GM21447 (cell line): Measurements from ENCODE around the gene MYL6.
"Not testable (repeated sequence)": the region's sequence is repeated elsewhere in the genome, so short reads cannot be mapped to it uniquely, and the experiment has no call there.

Source experiments
- ATAC-seq: cut with Tn5 transposase; IDR thresholded peaks from one replicate; pipeline ENCODE4 v1.9.1; 2021; ENCODE audit not compliant: unreplicated experiment

The MYL6 gene

DNA sequence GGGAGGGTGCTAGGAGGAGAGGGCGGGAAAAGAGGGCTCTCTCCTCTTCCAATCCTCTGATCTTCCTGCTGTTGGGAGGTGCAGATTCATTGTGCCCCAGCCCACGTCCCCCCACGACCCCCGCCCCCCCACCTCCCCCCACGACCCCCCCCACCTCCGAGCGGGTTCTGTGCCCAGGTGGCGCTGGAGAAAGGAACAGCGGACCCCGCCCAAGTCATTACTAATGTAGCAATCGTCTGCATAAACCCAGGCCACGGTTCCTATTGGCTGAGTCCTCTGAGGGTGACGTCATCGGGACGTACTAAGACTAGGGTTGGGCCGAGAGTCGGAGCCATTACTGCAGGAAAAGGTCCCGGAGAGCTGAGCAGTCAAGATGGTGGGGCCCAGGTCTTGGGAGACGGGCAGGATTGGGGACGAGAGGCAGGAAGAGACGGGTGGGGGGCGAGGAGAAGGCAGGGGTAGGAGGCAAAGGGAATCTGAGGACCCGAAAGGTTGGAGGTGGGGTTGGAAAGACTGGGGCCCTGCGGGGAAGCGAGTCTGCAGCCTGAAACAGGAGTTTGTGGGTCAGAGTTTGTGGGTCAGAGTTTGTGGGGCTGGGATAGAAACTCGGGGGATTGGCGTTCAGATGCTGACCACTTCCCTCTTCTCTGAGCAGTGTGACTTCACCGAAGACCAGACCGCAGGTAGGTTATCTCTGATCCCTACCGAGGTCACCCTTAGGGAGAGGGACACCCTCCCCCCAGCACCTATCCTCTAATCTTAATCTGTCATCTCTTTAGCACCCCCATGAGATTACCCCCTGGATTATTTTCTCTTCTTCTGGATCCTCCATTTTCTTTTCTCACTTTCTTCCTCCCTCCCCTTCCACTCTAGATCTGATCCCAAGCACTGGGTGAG lies at the start of gene MYL6:
Gene MYL6 (plus strand): TSS at position 331 of the 897 bp plus-strand sequence. CDS start 43 bp downstream, at position 374.
- ATAC-seq = peak; percentile 81

DNA sequence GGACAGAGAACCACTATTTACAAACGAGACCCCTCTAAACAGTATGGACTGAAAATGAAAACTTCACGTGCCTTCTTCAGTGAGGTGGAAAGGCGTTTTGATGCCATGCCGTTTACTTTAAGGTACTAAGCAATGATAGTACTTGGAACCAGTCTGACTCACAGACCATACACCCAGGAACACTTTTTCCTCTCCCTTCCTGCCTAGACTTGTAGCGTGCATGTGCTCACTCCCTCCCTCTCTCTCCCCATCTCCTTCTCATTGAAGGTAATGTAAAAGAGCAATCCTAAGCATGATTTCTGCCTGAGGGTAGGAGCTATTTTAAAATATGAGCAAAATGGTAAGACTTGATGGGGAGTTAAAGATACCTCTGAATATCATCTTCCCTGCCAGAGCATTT lies 47.6 kb upstream of the MYL6 start:
- no peak for ATAC-seq

DNA sequence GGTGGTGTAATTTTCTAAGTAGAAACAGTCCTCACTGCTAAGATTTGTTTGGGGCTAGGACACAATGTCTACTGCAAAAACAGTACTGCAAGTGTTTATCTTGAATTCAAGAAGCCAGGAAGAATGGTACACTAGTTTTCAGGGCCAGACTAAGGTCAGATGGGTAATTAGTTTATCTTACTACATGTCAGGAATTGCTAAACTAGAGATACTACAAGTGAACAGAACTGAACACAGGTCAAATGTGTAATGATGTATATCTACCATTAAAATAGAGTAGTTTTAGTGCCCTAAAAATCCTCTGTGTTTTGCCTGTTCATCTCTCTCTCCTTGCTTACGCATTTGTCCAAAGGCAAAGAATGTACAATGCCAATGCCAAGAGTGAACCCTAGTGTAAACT lies 44.1 kb upstream of the MYL6 start:
- ATAC-seq = no peak

DNA sequence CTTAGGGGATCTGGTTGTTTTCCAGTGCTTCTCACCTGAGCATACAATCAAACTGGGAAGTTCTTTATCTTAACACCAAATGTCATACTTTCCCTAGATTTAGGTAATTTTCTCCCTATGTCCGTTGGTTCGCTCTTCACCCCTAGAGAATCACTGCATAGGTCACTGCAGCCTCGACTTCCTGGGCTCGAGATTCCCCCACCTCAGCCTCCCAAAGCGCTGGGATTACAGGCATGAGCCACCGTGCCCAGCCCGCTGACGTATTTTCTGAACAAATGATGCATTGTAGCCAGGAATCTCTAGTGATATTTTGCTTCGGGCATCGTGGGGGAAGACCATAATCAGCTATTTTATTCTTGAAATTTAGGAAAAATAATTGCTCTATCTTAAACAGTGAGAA lies 42.8 kb upstream of the MYL6 start:
- no peak for ATAC-seq

DNA sequence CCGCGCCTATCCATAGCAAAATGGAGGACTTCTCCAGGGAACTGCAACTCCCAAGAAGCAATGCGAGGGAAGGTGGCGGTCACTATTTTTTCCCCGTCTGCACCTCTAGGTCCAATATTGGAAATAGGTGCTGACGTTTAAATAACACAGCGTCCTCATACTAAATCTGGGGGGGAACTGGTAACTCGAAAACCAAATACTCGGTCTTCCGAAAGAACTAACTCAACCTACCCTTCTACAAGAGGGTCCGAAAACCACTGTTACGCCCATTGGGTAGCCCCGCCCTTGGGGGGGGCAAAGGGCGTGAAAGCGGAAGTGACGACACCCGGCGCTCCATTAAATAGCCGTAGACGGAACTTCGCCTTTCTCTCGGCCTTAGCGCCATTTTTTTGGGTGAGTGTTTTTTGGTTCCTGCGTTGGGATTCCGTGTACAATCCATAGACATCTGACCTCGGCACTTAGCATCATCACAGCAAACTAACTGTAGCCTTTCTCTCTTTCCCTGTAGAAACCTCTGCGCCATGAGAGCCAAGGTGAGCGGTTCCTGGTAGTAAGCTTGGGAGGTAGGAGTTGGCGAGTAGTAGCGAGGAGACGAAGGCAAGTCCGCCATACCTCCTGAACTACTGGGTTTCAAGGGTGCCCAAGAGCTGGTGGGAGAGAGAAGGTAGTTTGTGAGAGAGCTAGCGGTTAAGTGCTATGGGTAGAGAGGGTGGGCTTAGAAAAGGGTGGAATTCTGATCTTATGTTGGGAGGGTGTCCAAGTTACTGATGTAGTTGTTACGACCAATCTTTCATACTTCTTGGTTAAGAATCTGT lies 41.7 kb upstream of the MYL6 start, which contains the start of gene RPL41:
Gene RPL41 (plus strand): TSS at position 367 of the 815 bp plus-strand sequence.
- peak; percentile 44 for ATAC-seq

DNA sequence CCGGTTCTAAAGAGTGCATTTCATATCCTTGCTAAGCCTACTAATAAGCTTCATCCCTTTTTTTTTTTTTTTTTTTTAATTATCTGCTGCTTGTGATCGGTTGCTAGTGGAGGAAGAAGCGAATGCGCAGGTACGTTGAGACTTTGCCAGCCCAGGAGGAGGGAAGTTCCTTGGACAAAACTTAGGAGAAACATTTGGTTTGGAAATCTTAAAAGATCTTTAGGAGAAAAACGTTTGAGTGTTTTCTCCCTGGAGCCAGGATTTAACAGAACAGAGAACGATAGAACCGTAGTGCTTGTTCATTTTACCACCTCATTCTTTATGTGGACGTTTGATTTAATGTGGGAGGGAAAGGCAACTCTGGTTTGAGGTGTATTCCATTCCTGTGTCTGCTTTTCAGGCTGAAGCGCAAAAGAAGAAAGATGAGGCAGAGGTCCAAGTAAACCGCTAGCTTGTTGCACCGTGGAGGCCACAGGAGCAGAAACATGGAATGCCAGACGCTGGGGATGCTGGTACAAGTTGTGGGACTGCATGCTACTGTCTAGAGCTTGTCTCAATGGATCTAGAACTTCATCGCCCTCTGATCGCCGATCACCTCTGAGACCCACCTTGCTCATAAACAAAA lies 41.0 kb upstream of the MYL6 start:
- ATAC-seq = not testable (repeated sequence)

DNA sequence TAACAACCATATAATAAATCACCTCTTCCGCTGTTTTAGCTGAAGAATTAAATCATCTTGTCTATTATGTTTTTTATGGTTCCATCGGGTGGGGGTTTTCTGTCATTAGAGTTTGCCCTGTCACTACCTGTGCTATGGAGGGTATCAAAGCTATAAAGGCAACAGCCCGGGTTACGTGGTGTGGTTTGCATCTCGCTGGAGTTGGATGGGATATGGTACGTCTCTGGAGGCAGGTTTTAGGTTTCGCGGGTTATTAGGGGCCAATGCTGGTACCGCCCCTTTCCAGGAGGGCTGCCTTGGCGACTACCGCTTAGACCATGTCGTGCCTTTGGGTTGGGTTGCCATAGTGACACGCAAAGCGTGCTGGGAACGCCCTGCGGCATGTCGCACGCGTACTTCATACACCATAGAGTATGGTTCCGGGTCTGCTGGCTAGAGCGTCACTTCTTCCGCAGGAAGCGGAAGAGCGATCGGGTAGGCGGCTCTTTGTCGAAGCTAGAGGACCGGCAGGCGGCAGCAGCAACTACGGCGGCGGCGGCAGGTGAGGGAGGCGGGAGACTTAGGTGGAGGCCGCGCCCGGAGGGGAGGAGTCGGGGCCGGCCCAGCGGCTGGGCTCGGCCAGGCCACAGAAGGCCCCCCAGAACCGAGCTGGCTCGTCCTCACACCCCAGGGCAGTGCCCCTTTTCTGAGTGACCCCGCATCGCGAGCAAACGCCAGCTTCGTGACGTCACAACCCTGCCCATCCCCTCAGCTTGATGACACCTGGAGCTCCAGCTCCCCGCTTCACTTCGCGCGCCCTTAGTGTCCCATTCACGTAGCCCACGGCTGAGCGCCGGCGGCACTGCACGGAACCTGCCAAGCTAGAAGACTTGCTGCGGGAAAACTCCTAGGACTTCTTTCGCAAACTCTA lies 40.1 kb upstream of the MYL6 start, which contains the start of gene ZC3H10:
Gene ZC3H10 (plus strand): TSS at position 489 of the 910 bp plus-strand sequence. CDS start 2,297 bp downstream, outside the sequence.
- ATAC-seq = peak; percentile 73

DNA sequence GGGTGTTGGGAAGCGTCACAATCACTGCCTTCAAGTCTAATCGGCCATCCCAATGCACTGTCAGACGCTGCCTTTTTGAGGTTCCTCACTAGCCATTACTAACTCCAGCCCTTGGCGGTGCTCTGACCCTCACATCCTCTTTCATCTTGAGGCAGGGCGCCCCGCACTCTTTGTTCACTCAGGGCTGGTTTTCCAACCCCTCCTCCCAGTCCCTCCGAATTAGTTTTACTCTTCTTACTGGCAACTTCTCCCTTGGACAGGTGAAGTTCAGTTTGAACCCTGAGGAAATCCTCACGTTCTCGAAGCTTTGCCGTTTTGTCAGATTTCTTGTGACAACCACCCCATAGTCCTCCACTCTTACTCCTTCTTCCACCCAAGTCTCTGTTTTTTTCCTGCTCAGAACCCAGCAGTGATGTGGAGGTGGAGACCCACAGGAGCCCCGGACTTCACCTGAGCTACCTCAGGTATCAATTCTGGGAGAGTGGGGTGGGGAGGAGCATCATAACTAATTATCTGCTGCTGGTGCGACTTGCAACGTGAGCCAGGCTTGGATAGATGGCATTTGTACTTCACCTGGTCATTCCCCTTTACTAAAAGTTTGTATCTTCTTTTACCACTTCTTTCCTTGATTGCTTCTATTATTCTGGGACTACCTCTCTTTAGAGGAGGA lies 39.3 kb upstream of the MYL6 start:
- no peak for ATAC-seq

DNA sequence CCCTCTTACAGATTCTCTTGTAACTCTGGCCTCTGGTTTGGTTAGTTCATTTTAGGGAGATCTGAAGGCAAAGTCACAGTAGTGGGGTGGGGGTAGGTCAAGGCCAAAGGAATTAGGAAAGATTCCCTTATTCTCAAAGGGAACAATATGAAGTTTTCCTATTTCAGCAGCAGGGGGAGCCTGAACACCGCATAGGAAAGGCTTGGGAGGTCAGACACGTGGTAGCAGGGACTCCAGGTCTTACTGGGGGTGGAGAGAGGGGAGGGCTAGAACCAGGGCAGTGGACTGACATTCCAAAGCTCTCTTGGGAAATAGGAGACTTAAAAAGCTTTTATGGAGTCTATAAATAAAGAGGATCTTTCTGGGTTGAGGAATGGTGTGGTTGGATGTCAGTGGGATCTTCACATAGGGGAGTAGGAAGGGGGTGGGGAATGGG lies 38.8 kb upstream of the MYL6 start:
- ATAC-seq = no peak

DNA sequence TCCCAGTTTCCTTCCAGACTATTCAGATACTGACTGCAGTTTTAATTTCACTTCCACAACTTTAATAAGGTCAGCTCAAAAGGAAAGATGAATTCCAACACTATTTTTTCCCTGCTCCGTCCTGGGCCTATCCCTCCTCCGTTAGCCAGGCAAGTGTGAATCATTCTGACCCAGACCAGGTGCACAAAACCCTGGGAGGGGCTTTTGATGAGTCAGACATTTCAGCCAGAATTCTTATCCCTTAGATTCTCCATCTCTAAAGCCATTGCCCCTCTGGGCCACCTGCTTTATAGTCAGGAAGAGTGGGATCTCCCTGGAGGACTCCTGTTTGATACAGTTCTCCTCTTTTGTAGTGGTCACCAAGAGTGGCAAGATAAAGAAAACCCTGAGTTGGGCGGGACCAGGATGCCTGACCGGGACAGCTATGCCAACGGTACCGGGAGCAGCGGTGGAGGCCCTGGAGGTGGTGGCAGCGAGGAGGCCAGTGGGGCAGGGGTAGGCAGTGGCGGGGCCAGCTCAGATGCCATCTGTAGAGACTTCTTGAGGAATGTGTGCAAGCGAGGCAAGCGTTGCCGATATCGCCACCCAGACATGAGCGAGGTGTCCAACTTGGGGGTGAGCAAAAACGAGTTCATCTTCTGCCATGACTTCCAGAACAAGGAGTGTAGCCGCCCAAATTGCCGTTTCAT lies 37.9 kb upstream of the MYL6 start:
- ATAC-seq = no peak

DNA sequence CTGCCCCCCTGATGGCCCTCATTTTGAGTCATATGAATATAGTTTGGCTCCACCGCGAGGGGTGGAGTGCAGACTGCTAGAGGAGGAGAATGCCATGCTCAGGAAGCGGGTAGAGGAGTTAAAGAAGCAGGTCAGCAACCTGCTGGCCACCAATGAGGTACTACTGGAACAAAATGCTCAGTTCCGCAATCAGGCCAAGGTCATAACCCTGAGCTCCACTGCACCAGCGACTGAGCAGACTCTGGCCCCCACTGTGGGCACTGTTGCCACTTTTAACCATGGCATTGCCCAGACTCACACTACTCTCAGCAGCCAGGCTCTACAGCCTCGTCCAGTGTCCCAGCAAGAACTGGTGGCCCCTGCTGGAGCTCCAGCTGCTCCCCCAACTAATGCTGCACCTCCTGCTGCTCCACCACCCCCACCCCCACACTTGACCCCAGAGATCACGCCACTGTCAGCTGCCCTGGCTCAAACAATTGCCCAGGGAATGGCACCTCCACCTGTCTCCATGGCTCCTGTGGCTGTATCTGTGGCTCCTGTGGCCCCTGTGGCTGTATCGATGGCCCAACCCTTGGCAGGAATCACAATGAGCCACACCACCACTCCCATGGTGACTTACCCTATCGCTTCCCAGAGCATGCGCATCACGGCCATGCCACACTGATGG lies 36.8 kb upstream of the MYL6 start:
- no peak for ATAC-seq

DNA sequence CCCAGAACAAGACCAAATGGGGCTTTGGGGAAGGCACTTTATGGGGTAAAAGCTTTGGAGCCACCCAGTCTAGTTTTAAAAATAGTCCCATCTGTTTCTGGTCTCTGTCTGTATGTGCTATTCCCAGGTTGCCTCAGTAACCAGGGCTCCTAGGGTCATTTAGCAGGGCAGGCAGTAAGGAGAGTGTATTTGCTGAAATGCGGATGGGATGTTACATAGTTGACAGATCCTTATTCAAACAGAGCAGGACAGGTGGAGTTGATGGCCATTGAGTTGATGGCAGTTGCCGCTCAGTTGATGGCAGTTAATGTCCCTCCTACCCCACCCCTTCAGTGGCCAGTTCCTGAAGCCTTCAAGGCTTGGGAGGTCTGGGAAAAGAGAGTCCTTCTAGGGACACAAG lies 35.5 kb upstream of the MYL6 start:
- no peak for ATAC-seq

DNA sequence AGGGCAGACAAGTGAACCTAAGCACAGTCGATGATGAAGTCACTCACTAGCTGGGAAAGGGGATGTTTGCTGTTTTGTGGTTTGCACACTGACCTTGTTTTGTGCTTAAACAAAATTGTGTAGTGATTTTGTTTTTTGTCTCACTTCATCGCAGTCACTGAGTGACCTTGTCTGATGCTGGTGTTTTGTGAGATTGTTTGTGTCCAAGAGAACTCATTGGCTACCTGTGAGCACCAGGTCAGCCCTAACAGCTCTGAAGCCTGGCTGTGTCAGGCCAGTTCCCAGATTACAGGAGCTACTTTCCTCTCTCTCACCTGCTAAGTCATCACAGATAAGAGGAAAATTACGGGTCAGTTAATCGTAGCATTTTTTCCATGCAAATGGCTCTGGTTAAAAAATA lies 34.0 kb upstream of the MYL6 start:
- ATAC-seq = no peak

DNA sequence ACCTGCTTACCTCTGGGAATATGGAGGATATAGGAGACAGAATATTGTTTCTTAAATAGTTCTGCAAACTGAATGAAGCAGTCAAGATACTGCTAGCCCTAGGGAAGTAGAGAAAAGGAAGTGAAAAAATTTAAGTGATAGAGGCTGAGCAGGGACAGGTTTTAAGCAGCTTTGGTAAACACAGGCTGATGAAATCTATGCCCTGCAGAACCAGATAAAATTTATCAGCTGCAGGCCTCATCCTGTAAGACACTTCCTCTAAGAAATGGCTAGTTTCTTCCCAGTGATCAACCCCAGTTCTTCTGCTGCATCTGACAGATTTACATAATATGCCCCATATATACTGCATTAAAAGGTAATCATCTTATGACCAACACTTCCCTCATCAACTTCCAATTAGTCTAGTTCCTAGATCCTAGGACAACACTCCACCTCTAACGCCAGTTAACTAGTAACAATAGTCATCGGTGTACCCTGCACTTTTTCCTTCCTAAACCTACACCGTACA lies 31.4 kb upstream of the MYL6 start:
- ATAC-seq = no peak

DNA sequence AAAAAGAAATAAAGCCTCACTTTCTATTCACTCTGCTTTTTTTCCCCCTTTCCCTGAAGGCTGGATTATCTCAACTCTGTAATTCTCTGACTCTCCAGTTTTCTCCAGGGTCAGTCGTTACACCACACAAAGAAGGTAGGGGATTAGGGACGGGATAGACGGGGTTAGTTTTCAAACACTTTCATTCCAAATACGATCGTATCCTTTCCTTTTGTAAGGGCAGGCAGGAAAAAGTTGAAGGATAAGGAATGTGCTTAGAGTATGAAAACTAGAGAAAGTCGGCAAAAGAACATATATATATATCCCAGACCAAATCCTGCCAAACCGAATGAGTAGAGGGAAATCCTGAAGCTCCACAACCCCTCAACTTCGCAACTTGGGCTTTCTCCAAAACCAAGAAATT lies 30.7 kb upstream of the MYL6 start:
- no peak for ATAC-seq

DNA sequence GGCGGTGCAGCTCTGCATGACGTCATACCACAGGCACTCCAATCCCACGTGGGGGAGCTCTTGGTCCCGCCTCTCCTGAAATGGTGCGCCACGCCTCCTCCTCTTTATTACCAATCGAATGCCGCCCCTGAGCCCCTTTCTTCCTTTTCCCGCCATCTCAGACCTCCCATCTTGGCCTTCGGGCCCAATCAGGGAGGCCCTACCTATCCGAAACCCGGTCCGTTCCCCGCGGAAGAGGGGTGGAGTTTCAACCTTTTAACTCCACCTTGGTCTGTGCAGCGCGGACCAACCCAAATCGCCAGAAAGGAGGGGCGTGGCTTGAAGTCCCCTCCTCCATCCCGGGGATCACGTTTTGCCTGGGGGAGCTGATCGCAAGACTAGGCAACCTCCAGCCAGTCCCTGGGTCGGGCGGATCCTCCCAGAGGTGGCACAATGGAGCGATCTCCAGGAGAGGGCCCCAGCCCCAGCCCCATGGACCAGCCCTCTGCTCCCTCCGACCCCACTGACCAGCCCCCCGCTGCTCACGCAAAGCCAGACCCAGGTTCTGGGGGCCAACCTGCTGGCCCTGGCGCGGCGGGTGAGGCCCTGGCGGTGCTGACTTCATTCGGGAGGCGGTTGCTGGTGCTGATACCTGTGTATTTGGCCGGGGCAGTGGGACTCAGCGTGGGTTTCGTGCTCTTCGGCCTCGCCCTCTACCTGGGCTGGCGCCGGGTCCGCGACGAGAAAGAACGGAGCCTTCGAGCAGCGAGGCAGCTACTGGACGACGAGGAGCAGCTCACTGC lies 30.1 kb upstream of the MYL6 start, which contains the start of gene ESYT1:
Gene ESYT1 (plus strand): TSS at position 380 of the 782 bp plus-strand sequence. CDS start 53 bp downstream, at position 433.
- ATAC-seq = peak; percentile 90

DNA sequence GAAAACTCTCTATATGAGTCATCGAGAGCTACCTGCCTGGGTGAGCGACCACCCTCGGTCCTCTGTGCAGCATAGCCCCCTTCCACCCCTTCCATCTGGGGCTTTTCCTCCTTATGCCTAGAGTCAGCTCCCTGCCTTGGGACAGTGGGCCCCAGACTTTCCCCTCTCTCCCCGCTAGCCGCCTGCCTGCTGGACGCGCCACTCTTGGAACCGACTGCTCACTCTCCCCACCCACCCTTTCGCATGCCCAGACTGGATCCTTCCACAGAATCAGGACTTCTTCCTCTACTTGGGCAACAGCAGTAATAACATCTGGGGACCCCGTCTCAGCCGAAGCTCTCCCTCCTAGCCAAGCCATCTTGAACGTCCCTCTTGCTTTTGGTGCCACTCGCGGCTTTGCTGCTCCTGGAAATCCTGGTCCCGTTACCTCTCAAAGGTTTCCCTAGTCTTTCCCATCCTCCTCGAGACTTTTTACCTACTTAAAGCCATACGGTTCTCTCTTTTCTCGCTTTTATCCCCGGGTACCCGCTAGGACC lies 29.4 kb upstream of the MYL6 start:
- ATAC-seq = no peak
